Esophagus squamous epithelium (tissue), 4 donors: ENCODE data around the gene LIMS1.

Source experiments
- CTCF ChIP-seq, 6 experiments: fragments of 450-650 bp in 4 of 6; fragments of 200-600 bp in 2 of 6; sonication (generic) in 2 of 6; IDR thresholded peaks; one replicate each; pipeline ENCODE4 v1.5.1; 2016 to 2019; ENCODE audit warnings: antibody characterized with exemption in 6 of 6, mild to moderate bottlenecking in 4 of 6, moderate library complexity in 4 of 6
- POLR2A ChIP-seq, 4 donors: fragments of 450-650 bp; IDR thresholded peaks; one replicate each; pipeline ENCODE4 v1.6.1; 2017; ENCODE audit warnings: antibody characterized with exemption in 4 of 4, mild to moderate bottlenecking in 4 of 4, moderate library complexity in 3 of 4

- TF ChIP-seq CTCF (IDR thresholded peaks at IDR 0.05) (no peak), POLR2A (IDR thresholded peaks at IDR 0.05) (no peak)
These were observed 92.7 kb downstream of the LIMS1 start for GRCh38 chr2:108626995-108627394.
